ENCODE results near the gene ST3GAL2. TPM values are rescaled to one million over a fixed set of nuclear protein-coding genes. Genes with fewer than 3 reads are reported as not detected.

ST3GAL2 gene
- total and polyA plus RNA-seq, 2 donors (not counting 3 experiments of a cell fraction or from before 2014, with no cell fraction given) = 23.0 to 50.4 TPM

- intact Hi-C loops (cut with micrococcal nuclease) (loop anchor here (1.0 to 2.0 kb wide), 5 partner anchors 58 to 272 kb away; partner anchors contain the start of genes COG4, FCSK, SF3B3 and ST3GAL2), dilution Hi-C loops (cut with MboI; ENCODE audit: extremely low pct_ligation_motif_present, low sequenced_read_pairs) (no loop called here)
- peaks cover 10% of the 10 kb centered on the region for H3K79me2 ChIP-seq (ENCODE audit: control insufficient read depth, insufficient read depth, low read length)
- H3K4me3 ChIP-seq (replicated peaks in 1 of 3; ENCODE audit: insufficient read depth in 1 of 3, low read depth in 1 of 3, low read length in 3 of 3) = peak overlapping the region in 2 of 3 experiments; percentile 40 to 46
- H3K9me3 ChIP-seq (replicated peaks; ENCODE audit: control insufficient read depth, insufficient read depth, low read length) = no peaks in the 10 kb centered on the region
- peak overlapping the region; percentile 78 for H2AFZ ChIP-seq (ENCODE audit: low read depth, low read length)
- no peaks in the 10 kb centered on the region for H3K9me1 ChIP-seq (replicated peaks; ENCODE audit: control insufficient read depth, extremely low read depth, insufficient read depth, low read length)
- H3K9ac ChIP-seq (replicated peaks; ENCODE audit: extremely low read depth, insufficient read depth, low read length) = no peak overlapping the region
- no peaks in the 10 kb centered on the region for H3K27me3 ChIP-seq (ENCODE audit: control insufficient read depth in 2 of 2, insufficient read depth in 2 of 2, low read length in 2 of 2)
- FAIRE-seq (no peak), DNase-seq (ENCODE audit: low read depth, low spot score) (no peak)
- H4K20me1 ChIP-seq (replicated peaks; ENCODE audit: control insufficient read depth, extremely low read depth, insufficient read depth, low read length) = no peaks in the 10 kb centered on the region
- peaks cover 0 to 12% of the 10 kb centered on the region in 2 experiments for H3K36me3 ChIP-seq (ENCODE audit: control insufficient read depth in 2 of 2, extremely low read depth in 1 of 2, insufficient read depth in 2 of 2, low read length in 2 of 2)
- no TSS peak for BruUV-seq (replicated peaks)
- ChIA-PET POLR2A (interaction anchor here (0.7 to 1.0 kb wide), 2 partner anchors 57 to 273 kb away, joined by 3 to 4 read pairs; partner anchors contain the start of gene ST3GAL2), CTCF (interaction anchor here (0.8 to 2.8 kb wide), 11 partner anchors 12 to 127 kb away, joined by 3 to 23 read pairs (median 5); partner anchors contain the start of genes FCSK and ST3GAL2)
- H3K4me1 ChIP-seq (ENCODE audit: control insufficient read depth, extremely low read depth, insufficient read depth, low read length) = peaks cover 6% of the 10 kb centered on the region
- TF ChIP-seq CTCF (IDR thresholded peaks at IDR 0.05; ENCODE audit: extremely low read depth in 1 of 2, insufficient read depth in 1 of 2, low read depth in 1 of 2, low read length in 2 of 2) (no peak), POLR2A (IDR thresholded peaks at IDR 0.05; ENCODE audit: low read depth, low read length) (no peak), POLR2AphosphoS5 (IDR thresholded peaks at IDR 0.05; ENCODE audit: insufficient read depth, low read depth, low read length) (no peak), EZH2 (IDR thresholded peaks at IDR 0.05; ENCODE audit: borderline replicate concordance, low read depth, low read length, severe bottlenecking) (no peak), FOS (IDR thresholded peaks at IDR 0.05; ENCODE audit: borderline replicate concordance, insufficient read depth, low read length) (no peak), MYC (IDR thresholded peaks at IDR 0.05; ENCODE audit: low read depth, low read length) (no peak)
- TF ChIP-seq, protein P1, sequence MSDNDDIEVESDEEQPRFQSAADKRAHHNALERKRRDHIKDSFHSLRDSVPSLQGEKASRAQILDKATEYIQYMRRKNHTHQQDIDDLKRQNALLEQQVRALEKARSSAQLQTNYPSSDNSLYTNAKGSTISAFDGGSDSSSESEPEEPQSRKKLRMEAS (IDR thresholded peaks at IDR 0.05; ENCODE audit: insufficient read depth, insufficient read length) = no peak
- H3K27ac ChIP-seq (ENCODE audit: insufficient read depth, low read depth, low read length) = no peak overlapping the region
- peak overlapping the region; percentile 60 for H3K4me2 ChIP-seq (ENCODE audit: insufficient read depth, low read length)
Measured at GRCh38 chr16:70381604-70382342, 57.1 kb downstream of the ST3GAL2 start.

Measured in endothelial cell of umbilical vein (primary cell).